Small intestine (tissue), 7 donors: ENCODE measurements around the gene IKZF3. TPM values are rescaled to one million over a fixed set of nuclear protein-coding genes. Genes with fewer than 3 reads are reported as not detected.

Source experiments
- DNase-seq, 2 donors: peaks; one replicate each; pipeline versions ENCODE4 v3.0.0 to v3.0.0-alpha.2; 2013
- FAIRE-seq: peaks from 2 replicates; lab custom pipeline; 2012; peaks lifted over from hg19 to GRCh38; lab: Jason Lieb, UNC
- H3K27ac ChIP-seq, 3 donors: one replicate each; pipeline ENCODE4 v1.5.1; 2013; ENCODE audit warnings: low read length in 2 of 3, mild to moderate bottlenecking in 2 of 3, control low read depth in 1 of 3, inconsistent platforms in 1 of 3, low read depth in 1 of 3, moderate library complexity in 1 of 3
- H3K27me3 ChIP-seq, 3 donors: one replicate each; pipeline ENCODE4 v1.6.1; 2013; ENCODE audit warnings: low read length in 3 of 3, inconsistent platforms in 1 of 3; ENCODE audit not compliant: control insufficient read depth in 3 of 3, insufficient read depth in 3 of 3
- H3K36me3 ChIP-seq, 3 donors: one replicate each; pipeline ENCODE4 v1.6.1; 2013; ENCODE audit warnings: low read length in 3 of 3, inconsistent platforms in 1 of 3, low read depth in 1 of 3, mild to moderate bottlenecking in 1 of 3, moderate library complexity in 1 of 3; ENCODE audit not compliant: control insufficient read depth in 3 of 3, insufficient read depth in 2 of 3
- H3K4me1 ChIP-seq, 3 donors: one replicate each; pipeline ENCODE4 v1.6.1; 2013; ENCODE audit warnings: low read length in 2 of 3, inconsistent platforms in 1 of 3, low read depth in 1 of 3, mild to moderate bottlenecking in 1 of 3, moderate library complexity in 1 of 3; ENCODE audit not compliant: control insufficient read depth in 3 of 3, insufficient read depth in 2 of 3
- H3K4me3 ChIP-seq, 3 donors: one replicate each; pipeline ENCODE4 v1.5.1; 2013; ENCODE audit warnings: low read length in 3 of 3, control low read depth in 1 of 3, inconsistent platforms in 1 of 3, low read depth in 1 of 3, mild to moderate bottlenecking in 1 of 3, moderate library complexity in 1 of 3
- H3K9me3 ChIP-seq, 2 donors: one replicate each; pipeline ENCODE4 v1.6.1; 2013; ENCODE audit warnings: low read depth in 1 of 2, low read length in 1 of 2; ENCODE audit not compliant: control insufficient read depth in 2 of 2, insufficient read depth in 1 of 2
- WGBS, 3 donors: extraction: QIAGEN DNeasy Blood & Tissue Kit; methylation state at CpG; one replicate each; pipeline ENCODE4 v1.1.7; 2013; 5-methylcytosine and 5-hydroxymethylcytosine counted together
- polyA plus RNA-seq, 4 donors: library from polyadenylated mRNA; stranded (reverse) in 3 of 4; unstranded in 1 of 4; fragments of 200-250 nt in 3 of 4; fragments of 120-200 nt in 1 of 4; gene quantifications; one replicate each; pipeline versions ENCODE4 v1.2.1 to v1.2.3, GENCODE V29; 2013
- donor health status: healthy with polysubstance abuse.
- donor health status: control.
- donor health status: control.
- donor health status: Bipolar disorder and iron deficiency.
- donor health status: healthy.

The IKZF3 gene
- polyA plus RNA-seq, 4 donors, result 0.67 to 1.6 (median 1.4) TPM

DNA sequence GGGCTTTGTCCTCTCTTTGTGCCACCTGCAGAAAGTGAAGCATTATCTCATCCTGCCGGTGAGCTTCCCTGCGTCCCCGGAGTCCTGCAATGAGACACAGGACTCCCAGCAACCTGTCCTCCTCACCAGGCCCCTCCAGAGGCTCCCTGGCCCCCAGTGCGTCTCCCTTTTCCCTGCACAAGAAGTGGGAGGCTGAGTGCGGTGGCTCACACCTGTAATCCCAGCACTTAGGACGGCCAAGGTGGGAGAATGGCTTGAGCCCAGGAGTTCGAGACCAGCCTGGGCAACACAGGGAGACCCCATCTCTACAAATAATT lies 118.0 kb downstream of the IKZF3 start:
- H3K9me3 ChIP-seq, result no peaks in the 10 kb centered on the region
- no peak overlapping the region for H3K27ac ChIP-seq
- no peak for DNase-seq
- H3K4me1 ChIP-seq, result peaks cover 0 to 5% (median 0%) of the 10 kb centered on the region in 3 donors
- no peak overlapping the region for H3K4me3 ChIP-seq
- 88 to 92% (median 91%) methylated on average over 7 of the region's 7 CpGs for WGBS, 3 donors
- H3K27me3 ChIP-seq, result no peaks in the 10 kb centered on the region
- no peak for FAIRE-seq
- peaks cover 0 to 71% (median 2%) of the 10 kb centered on the region in 3 donors for H3K36me3 ChIP-seq

DNA sequence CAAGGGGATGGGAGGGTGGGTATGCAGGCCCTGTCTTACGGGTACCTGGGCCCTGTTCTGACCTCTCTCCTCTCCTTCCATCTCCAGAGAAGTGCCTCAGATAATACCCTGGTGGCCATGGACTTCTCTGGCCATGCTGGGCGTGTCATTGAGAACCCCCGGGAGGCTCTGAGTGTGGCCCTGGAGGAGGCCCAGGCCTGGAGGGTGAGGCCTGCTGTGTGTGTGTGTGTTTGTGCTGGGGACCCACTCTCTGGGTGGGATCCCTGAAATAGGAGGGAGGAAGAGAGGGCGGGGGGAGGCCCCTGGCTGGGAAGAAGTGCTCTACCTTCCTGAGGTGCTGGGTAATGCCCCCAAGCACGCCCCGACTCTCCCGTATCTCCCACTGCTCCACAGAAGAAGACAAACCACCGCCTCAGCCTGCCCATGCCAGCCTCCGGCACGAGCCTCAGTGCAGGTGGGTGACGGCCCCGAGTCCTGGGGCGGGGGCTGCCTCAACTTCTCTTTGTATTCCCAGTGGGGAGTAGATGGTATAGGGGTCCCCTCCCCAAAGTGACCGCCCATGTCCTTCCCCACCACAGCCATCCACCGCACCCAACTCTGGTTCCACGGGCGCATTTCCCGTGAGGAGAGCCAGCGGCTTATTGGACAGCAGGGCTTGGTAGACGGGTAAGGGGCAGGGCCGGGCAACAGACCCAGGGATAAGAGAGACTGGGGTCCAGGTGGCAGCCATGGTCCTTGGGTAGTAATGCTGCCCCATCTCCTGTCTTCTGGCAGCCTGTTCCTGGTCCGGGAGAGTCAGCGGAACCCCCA lies 118.6 kb downstream of the IKZF3 start:
- no peaks in the 10 kb centered on the region for H3K27me3 ChIP-seq
- H3K36me3 ChIP-seq, result peaks cover 0 to 76% (median 2%) of the 10 kb centered on the region in 3 donors
- H3K4me1 ChIP-seq, result peaks cover 0 to 10% (median 0%) of the 10 kb centered on the region in 3 donors
- no peak overlapping the region for H3K4me3 ChIP-seq
- 88 to 94% (median 91%) methylated on average over 22 to 23 of the region's 23 CpGs for WGBS, 3 donors
- H3K9me3 ChIP-seq, result no peaks in the 10 kb centered on the region
- DNase-seq (no peak), FAIRE-seq (no peak)
- H3K27ac ChIP-seq, result no peak overlapping the region

- peaks cover 0 to 17% (median 0%) of the 10 kb centered on the region in 3 donors for H3K4me1 ChIP-seq
- no peak overlapping the region for H3K27ac ChIP-seq
- FAIRE-seq (no peak), DNase-seq (no peak)
- no peak overlapping the region for H3K4me3 ChIP-seq
- 82 to 83% (median 83%) methylated on average over 8 of the region's 8 CpGs for WGBS, 3 donors
- no peaks in the 10 kb centered on the region for H3K27me3 ChIP-seq
- peaks cover 0 to 78% (median 2%) of the 10 kb centered on the region in 3 donors for H3K36me3 ChIP-seq
- H3K9me3 ChIP-seq, result no peaks in the 10 kb centered on the region
Observed at GRCh38 chr17:39744836-39745215, 119.3 kb downstream of the IKZF3 start.

- FAIRE-seq (no peak), DNase-seq (no peak)
- Histone ChIP-seq H3K27ac (no peak overlapping the region), H3K27me3 (no peaks in the 10 kb centered on the region), H3K4me3 (no peak overlapping the region), H3K36me3 (peaks cover 0 to 78% (median 2%) of the 10 kb centered on the region in 3 donors), H3K9me3 (no peaks in the 10 kb centered on the region), H3K4me1 (peaks cover 0 to 17% (median 0%) of the 10 kb centered on the region in 3 donors)
- WGBS, 3 donors, result 82 to 87% (median 86%) methylated on average over 16 of the region's 16 CpGs
Observed at GRCh38 chr17:39744075-39744835, 119.9 kb downstream of the IKZF3 start.

- WGBS, 3 donors, result 76 to 85% (median 83%) methylated on average over 21 of the region's 21 CpGs
- peaks cover 0 to 5% (median 2%) of the 10 kb centered on the region in 3 donors for H3K27me3 ChIP-seq
- no peak overlapping the region for H3K27ac ChIP-seq
- no peak for DNase-seq
- H3K36me3 ChIP-seq, result peaks cover 0 to 74% (median 2%) of the 10 kb centered on the region in 3 donors
- H3K9me3 ChIP-seq, result no peaks in the 10 kb centered on the region
- FAIRE-seq, result no peak
- H3K4me1 ChIP-seq, result peaks cover 0 to 17% (median 2%) of the 10 kb centered on the region in 3 donors
- no peak overlapping the region for H3K4me3 ChIP-seq
Observed at GRCh38 chr17:39742856-39743436, 121.2 kb downstream of the IKZF3 start.

DNA sequence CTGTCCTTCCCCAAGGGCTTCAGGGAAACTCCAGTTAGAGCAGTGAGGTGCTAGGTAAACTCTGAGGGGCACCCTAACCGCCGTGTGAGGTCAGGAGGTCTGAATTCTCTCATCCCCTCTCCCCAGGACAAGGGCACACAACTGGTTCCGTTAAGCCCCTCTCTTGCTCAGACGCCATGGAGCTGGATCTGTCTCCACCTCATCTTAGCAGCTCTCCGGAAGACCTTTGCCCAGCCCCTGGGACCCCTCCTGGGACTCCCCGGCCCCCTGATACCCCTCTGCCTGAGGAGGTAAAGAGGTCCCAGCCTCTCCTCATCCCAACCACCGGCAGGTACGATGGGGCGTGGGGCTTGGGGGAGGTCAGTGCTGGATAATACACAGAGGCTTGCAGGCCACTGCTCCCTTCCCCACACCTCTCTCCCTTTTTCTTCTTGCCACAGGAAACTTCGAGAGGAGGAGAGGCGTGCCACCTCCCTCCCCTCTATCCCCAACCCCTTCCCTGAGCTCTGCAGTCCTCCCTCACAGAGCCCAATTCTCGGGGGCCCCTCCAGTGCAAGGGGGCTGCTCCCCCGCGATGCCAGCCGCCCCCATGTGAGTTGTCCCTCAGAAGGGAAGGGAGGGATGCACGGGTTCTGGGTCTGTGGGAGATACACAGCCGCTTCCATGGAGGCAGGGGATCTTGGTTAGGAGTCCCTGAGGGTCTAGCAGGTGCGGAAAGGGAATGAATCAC lies 121.8 kb downstream of the IKZF3 start:
- FAIRE-seq, result no peak
- Histone ChIP-seq H3K9me3 (no peaks in the 10 kb centered on the region), H3K27me3 (peaks cover 0 to 8% (median 4%) of the 10 kb centered on the region in 3 donors), H3K4me1 (peaks cover 0 to 17% (median 2%) of the 10 kb centered on the region in 3 donors), H3K36me3 (peaks cover 0 to 67% (median 2%) of the 10 kb centered on the region in 3 donors), H3K4me3 (no peak overlapping the region), H3K27ac (no peak overlapping the region)
- no peak for DNase-seq
- 76 to 82% (median 81%) methylated on average over 18 of the region's 18 CpGs for WGBS, 3 donors

DNA sequence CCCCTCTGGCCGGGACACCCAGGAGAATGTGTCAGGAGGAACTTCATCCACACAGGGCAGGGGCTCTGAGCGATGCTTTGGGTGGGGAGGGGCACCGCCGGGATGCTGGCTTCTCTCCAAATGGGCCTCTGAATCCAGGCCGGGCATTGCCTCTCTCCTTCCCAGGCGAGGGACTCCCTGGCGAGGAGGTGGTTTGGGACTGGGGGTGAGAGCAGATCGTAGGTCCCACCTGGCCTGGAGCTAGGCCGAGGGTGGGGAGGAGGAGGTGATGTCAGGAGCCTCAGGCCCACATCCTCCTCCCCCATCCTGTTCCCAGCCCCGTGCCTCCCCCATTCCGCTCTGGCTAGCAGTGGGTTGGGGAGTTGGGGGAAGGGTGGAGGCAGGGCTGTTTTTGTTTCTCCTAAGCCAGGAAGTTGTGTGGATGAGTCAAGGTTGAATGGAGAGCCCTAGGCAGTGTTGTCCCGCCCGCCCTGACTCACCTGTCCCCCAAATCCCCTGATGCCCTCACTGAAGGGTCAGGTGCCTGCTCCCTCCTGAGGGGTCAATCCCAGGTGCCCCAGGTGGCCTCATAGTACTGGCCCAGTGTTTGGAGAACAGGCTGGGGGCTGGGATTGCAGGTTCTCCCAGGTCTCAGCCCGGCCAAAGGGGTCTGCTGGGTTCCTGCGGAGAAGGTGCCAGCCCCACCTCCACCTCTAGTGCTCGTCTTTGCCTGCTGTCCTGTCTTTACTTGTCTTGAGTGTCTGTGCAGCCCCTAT lies 123.6 kb downstream of the IKZF3 start:
- Histone ChIP-seq H3K4me1 (peaks cover 0 to 30% (median 2%) of the 10 kb centered on the region in 3 donors), H3K27me3 (peaks cover 0 to 8% (median 4%) of the 10 kb centered on the region in 3 donors), H3K4me3 (peak overlapping the region in 2 of 3 donors; percentile 67 to 83), H3K27ac (peak overlapping the region; percentile 91 to 98 (median 93)), H3K9me3 (no peaks in the 10 kb centered on the region), H3K36me3 (peaks cover 0 to 50% (median 2%) of the 10 kb centered on the region in 3 donors)
- no peak for FAIRE-seq
- DNase-seq, result peak in 1 of 2 donors; percentile 61
- WGBS, 3 donors, result 11 to 39% (median 24%) methylated on average over 15 to 16 of the region's 16 CpGs
